GM18508 (cell line): ENCODE data around the gene OXSR1.
"Not testable (repeated sequence)": the region's sequence is repeated elsewhere in the genome, so short reads cannot be mapped to it uniquely, and the experiment has no call there.

ENCODE experiments used
- ATAC-seq: cut with Tn5 transposase; IDR thresholded peaks from one replicate; pipeline ENCODE4 v1.9.1; 2021; ENCODE audit warnings: moderate number of reproducible peaks; ENCODE audit not compliant: insufficient read depth, unreplicated experiment

Gene OXSR1

DNA sequence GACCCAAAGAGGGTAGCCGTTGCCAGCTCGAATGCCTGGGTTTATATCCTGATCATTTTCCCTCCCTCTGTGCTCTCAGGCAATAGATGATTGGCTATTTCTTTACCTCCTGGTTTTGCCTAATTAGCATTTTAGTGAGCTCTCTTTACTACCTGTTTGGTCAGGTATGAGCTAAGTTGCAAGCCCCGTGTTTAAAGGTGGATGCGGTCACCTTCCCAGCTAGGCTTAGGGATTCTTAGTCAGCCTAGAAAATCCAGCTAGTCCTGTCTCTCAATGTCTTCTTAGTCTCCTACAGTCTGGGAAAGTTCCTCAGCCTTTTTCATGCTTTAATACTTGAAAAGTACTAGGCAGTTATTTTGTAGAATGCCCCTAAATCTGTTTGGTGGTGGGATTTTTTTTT is 131.7 kb downstream of the OXSR1 start:
- ATAC-seq = not testable (repeated sequence)

- no peak for ATAC-seq
Measured at GRCh38 chr3:38297537-38297936, 132.2 kb downstream of the OXSR1 start.

DNA sequence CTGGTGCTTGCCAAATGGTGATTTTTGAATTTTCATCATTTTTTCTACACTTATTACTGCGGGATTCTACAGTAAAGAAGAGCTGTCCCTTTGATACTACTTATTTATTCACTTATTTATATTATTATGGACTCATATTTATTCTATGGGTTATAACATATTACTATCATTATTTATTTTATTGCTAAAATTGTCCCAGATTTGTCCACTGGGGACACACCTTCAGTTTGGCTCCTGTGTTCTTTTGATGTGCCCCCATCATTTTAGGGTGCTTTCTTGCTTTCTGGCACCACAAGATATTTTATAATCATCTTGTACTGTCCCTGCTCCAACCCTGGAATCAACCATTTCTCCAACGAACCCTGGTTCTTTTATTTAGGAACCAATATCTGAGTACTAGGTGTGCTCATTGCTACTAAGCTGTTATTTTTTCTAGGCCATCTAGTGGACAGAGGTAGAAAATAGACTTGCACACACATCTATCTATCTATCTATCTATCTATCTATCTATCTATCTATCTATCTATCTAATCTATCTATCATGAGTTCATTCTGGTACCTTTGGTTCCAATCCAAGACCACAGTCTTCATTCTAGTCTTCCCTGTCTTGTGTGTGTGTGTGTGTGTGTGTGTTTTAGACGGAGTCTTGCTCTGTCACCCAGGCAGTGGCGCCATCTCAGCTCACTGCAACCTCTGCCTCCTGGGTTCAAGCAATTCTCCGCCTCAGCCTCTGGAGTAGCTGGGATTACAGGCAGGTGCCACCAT is 132.8 kb downstream of the OXSR1 start:
- ATAC-seq = no peak
